ENCODE data around the gene RANBP17. TPM values are rescaled to one million over a fixed set of nuclear protein-coding genes. Genes with fewer than 3 reads are reported as not detected.

RANBP17 gene
- total RNA-seq, 2 experiments from 2014 or later = not detected

DNA sequence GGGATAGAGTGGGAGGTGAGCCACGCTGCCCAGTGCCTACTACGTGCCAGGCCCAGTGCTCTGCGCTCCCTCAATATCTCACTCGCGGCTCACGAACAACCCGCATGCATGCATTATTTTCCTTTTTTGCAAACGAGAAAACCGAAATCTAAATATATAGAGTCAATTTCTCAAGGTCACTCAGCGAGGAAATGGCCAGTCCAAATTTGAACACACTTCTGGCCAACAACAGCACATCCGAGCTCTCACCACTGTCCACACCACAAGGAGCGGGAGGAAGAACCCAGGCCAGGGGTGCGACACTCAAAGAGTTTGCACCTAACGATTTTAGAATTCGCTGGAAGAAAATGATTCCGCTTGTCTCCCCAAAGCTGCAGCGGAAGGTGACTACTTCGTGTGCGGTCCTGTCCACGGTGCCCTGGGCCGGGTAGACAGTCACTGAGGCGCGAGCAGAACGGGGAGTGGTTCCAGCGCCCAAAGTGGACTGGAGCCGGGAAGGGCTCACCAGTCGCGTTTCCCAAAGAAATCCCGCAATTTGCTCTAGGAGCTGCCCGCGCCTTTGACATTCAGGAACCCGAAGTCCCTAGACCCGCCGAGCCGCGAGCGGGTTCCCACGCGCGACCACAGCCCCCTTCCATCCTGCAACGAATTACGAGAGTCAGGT is 446.1 kb downstream of the RANBP17 start:
- intact Hi-C loops (cut with DNase I, micrococcal nuclease) = no loop called here
- Histone ChIP-seq H3K27me3 (ENCODE audit: control insufficient read depth in 1 of 2, insufficient read depth in 2 of 2, low read length in 2 of 2) (peaks cover 57 to 86% of the 10 kb centered on the region in 2 experiments), H3K4me1 (ENCODE audit: insufficient read depth, low read length) (peaks cover 29% of the 10 kb centered on the region), H3K36me3 (ENCODE audit: insufficient read depth, low read length) (no peaks in the 10 kb centered on the region), H3K27ac (ENCODE audit: low read depth in 1 of 2, low read length in 2 of 2) (no peak overlapping the region), H3K4me3 (ENCODE audit: low read length) (no peak overlapping the region), H3K9me3 (ENCODE audit: control insufficient read depth in 1 of 2, insufficient read depth in 1 of 2, low read length in 2 of 2) (peaks cover 0 to 30% of the 10 kb centered on the region in 2 experiments)
- no peak for DNase-seq
- TF ChIP-seq, protein P1, sequence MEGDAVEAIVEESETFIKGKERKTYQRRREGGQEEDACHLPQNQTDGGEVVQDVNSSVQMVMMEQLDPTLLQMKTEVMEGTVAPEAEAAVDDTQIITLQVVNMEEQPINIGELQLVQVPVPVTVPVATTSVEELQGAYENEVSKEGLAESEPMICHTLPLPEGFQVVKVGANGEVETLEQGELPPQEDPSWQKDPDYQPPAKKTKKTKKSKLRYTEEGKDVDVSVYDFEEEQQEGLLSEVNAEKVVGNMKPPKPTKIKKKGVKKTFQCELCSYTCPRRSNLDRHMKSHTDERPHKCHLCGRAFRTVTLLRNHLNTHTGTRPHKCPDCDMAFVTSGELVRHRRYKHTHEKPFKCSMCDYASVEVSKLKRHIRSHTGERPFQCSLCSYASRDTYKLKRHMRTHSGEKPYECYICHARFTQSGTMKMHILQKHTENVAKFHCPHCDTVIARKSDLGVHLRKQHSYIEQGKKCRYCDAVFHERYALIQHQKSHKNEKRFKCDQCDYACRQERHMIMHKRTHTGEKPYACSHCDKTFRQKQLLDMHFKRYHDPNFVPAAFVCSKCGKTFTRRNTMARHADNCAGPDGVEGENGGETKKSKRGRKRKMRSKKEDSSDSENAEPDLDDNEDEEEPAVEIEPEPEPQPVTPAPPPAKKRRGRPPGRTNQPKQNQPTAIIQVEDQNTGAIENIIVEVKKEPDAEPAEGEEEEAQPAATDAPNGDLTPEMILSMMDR (IDR thresholded peaks at IDR 0.05) = no peak
- ChIA-PET CTCF (no interaction called here), POLR2A (no interaction called here)
- Mint-ChIP-seq H3K9me3 (no peaks in the 10 kb centered on the region), H3K27me3 (peaks cover 69% of the 10 kb centered on the region), H3K36me3 (ENCODE audit: low read depth) (no peaks in the 10 kb centered on the region), H3K4me1 (ENCODE audit: low read depth) (peaks cover 8% of the 10 kb centered on the region), H3K4me3 (no peak overlapping the region), H3K27ac (no peak overlapping the region)
- ATAC-seq (ENCODE audit: poor library complexity) = no peak

- no peak for ATAC-seq (ENCODE audit: poor library complexity)
- peaks cover 13% of the 10 kb centered on the region for H3K4me1 Mint-ChIP-seq (ENCODE audit: low read depth)
- POLR2A ChIA-PET = no interaction called here
- no peak for DNase-seq
- Histone ChIP-seq H3K4me1 (ENCODE audit: insufficient read depth, low read length) (peaks cover 34% of the 10 kb centered on the region), H3K4me3 (ENCODE audit: low read length) (no peak within 1 kb of the TSS), H3K36me3 (ENCODE audit: insufficient read depth, low read length) (no peaks in the 10 kb centered on the region), H3K27me3 (ENCODE audit: control insufficient read depth in 1 of 2, insufficient read depth in 2 of 2, low read length in 2 of 2) (peaks cover 62 to 87% of the 10 kb centered on the region in 2 experiments), H3K27ac (ENCODE audit: low read depth in 1 of 2, low read length in 2 of 2) (no peak within 1 kb of the TSS), H3K9me3 (ENCODE audit: control insufficient read depth in 1 of 2, insufficient read depth in 1 of 2, low read length in 2 of 2) (peaks cover 0 to 35% of the 10 kb centered on the region in 2 experiments)
- CTCF ChIA-PET = no interaction called here
- H3K27ac Mint-ChIP-seq = no peak within 1 kb of the TSS
- peaks cover 69% of the 10 kb centered on the region for H3K27me3 Mint-ChIP-seq
- H3K4me3 Mint-ChIP-seq = no peak within 1 kb of the TSS
- H3K36me3 Mint-ChIP-seq (ENCODE audit: low read depth) = no peaks in the 10 kb centered on the region
- intact Hi-C loops (cut with DNase I, micrococcal nuclease) = no loop called here
- no peaks in the 10 kb centered on the region for H3K9me3 Mint-ChIP-seq
- TF ChIP-seq, protein P1 (IDR thresholded peaks at IDR 0.05) = no peak
Measured at GRCh38 chr5:171308453-171309275, 446.8 kb downstream of the RANBP17 start, which contains the start of gene TLX3. TSS of gene TLX3 (plus strand) at chr5:171309248. CDS start at chr5:171309366, 118 bp downstream.

GRCh38 chr5:171309276-171310211 is 447.7 kb downstream of the RANBP17 start:
- DNase-seq (no peak), ATAC-seq (ENCODE audit: poor library complexity) (no peak)
- peaks cover 63 to 85% of the 10 kb centered on the region in 2 experiments for H3K27me3 ChIP-seq (ENCODE audit: control insufficient read depth in 1 of 2, insufficient read depth in 2 of 2, low read length in 2 of 2)
- Mint-ChIP-seq H3K4me1 (ENCODE audit: low read depth) (peaks cover 18% of the 10 kb centered on the region), H3K27me3 (peaks cover 65% of the 10 kb centered on the region), H3K9me3 (no peaks in the 10 kb centered on the region), H3K36me3 (ENCODE audit: low read depth) (no peaks in the 10 kb centered on the region), H3K27ac (no peak overlapping the region), H3K4me3 (no peak overlapping the region)
- intact Hi-C loops (cut with DNase I, micrococcal nuclease) = no loop called here
- no peak overlapping the region for H3K4me3 ChIP-seq (ENCODE audit: low read length)
- TF ChIP-seq, protein P1 (IDR thresholded peaks at IDR 0.05) = no peak
- no peak overlapping the region for H3K27ac ChIP-seq (ENCODE audit: low read depth in 1 of 2, low read length in 2 of 2)
- H3K4me1 ChIP-seq (ENCODE audit: insufficient read depth, low read length) = peaks cover 35% of the 10 kb centered on the region
- POLR2A ChIA-PET = no interaction called here
- no peaks in the 10 kb centered on the region for H3K36me3 ChIP-seq (ENCODE audit: insufficient read depth, low read length)
- CTCF ChIA-PET = no interaction called here
- H3K9me3 ChIP-seq (ENCODE audit: control insufficient read depth in 1 of 2, insufficient read depth in 1 of 2, low read length in 2 of 2) = peaks cover 0 to 37% of the 10 kb centered on the region in 2 experiments

Data from CD4-positive, alpha-beta T cell (primary cell).